C4-2B (cell line): ENCODE data around the gene DIDO1.

Experiments used
- H3K27ac ChIP-seq: fragments of 450-650 bp; 2 replicates; pipeline ENCODE4 v1.5.1; 2017
- ZFX ChIP-seq: fragments of 450-650 bp; IDR thresholded peaks from 2 replicates; pipeline ENCODE4 v1.6.1; 2017
- TF ChIP-seq, protein P1 (sequence below): fragments of 450-650 bp; conservative IDR thresholded peaks from 2 replicates; pipeline ENCODE4 v1.5.1; 2017; ENCODE audit warnings: mild to moderate bottlenecking

The DIDO1 gene

GRCh38 chr20:62900692-62901584 is 25.4 kb downstream of the DIDO1 start:
- H3K27ac ChIP-seq = peak overlapping the region; percentile 64

DNA sequence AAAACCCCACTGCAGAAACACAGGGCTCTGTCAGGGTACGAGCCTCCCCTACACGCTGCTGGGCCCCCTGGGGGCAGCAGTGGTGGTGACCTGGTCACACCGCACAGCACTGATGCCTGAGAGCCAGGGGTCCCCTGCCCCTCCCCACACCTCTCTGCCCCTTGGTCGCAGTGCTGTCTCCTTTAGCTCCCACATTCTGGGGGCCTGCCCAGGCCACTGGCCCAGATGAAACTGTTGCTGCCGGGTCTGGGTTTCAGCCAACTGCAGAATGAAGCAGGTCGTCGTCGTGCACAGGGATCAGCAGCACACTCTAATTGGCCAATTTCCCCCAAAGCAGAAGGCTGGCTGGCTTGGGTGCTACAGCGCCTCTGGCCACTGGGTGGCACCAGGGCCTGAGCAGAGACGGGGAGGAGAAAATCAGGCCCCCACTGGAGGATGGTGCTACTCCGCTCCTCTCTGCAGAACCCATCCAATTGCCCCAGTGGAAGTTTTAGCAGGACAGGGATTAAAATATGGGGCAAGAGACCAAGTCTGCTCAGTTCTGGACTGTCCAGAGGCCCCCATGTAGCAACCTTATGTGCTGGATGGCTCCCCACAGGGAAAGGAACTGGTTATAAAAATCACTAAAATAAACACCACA is 26.1 kb downstream of the DIDO1 start:
- H3K27ac ChIP-seq = peak overlapping the region; percentile 64
- TF ChIP-seq ZFX = no peak
- TF ChIP-seq, protein P1, sequence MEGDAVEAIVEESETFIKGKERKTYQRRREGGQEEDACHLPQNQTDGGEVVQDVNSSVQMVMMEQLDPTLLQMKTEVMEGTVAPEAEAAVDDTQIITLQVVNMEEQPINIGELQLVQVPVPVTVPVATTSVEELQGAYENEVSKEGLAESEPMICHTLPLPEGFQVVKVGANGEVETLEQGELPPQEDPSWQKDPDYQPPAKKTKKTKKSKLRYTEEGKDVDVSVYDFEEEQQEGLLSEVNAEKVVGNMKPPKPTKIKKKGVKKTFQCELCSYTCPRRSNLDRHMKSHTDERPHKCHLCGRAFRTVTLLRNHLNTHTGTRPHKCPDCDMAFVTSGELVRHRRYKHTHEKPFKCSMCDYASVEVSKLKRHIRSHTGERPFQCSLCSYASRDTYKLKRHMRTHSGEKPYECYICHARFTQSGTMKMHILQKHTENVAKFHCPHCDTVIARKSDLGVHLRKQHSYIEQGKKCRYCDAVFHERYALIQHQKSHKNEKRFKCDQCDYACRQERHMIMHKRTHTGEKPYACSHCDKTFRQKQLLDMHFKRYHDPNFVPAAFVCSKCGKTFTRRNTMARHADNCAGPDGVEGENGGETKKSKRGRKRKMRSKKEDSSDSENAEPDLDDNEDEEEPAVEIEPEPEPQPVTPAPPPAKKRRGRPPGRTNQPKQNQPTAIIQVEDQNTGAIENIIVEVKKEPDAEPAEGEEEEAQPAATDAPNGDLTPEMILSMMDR = peak; percentile 96

More at GRCh38 chr20:62900692-62901584, 25.4 kb downstream of the DIDO1 start:
- TF ChIP-seq, protein P1 = peak; percentile 68
- TF ChIP-seq ZFX = no peak

GRCh38 chr20:62899633-62900051 is 26.7 kb downstream of the DIDO1 start:
- TF ChIP-seq, protein P1 = no peak
- TF ChIP-seq ZFX = no peak
- H3K27ac ChIP-seq = peak overlapping the region; percentile 64; the same call in 1 of the 2 replicates

DNA sequence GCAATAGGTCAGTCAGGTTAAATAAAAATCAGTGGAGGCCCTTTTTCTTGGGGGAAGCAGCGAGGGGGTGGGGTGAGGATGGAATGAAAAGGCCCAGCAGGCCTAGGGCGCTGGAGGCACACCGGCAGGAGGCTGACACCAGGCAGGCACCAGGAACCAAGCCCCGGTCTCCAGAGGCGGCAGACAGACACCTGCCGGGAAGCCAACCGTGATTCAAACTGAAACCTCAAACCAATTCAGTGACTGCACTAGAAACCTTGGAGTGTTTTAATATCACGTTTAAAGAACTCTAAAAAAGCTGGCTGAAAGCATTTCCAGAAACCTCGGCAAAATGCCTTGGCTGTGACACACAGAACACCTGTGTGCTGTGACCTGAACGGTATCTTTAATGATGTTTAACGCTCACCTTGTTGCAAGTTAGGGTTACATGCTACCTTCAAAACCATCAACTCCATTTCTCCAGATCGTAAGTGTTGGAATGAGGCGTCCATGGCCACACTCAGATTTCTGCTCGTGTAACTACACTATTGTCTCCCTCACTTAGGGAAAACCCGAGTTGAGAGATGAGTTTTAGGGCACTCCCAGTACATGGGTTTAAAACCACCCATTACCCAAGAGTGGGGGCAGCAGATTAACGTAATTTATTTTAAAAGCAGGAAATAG is 27.2 kb downstream of the DIDO1 start:
- TF ChIP-seq, protein P1 = no peak
- TF ChIP-seq ZFX = no peak
- H3K27ac ChIP-seq = no peak overlapping the region

GRCh38 chr20:62898093-62898964 is 28.0 kb downstream of the DIDO1 start:
- H3K27ac ChIP-seq = no peak overlapping the region
- TF ChIP-seq, protein P1 = no peak
- no peak for TF ChIP-seq ZFX

- no peak overlapping the region for H3K27ac ChIP-seq
- TF ChIP-seq, protein P1 = no peak
- TF ChIP-seq ZFX = no peak
These were observed 28.6 kb downstream of the DIDO1 start for GRCh38 chr20:62897666-62898065.
